Naive B cell (primary cell): ENCODE results near the gene NLRP5. TPM values are rescaled to one million over a fixed set of nuclear protein-coding genes. Genes with fewer than 3 reads are reported as not detected.
"Not testable (repeated sequence)": the region's sequence is repeated elsewhere in the genome, so short reads cannot be mapped to it uniquely, and the experiment has no call there.

Experiments
- ATAC-seq, 2 donors: fragments of 150-1000 bp; cut with Tn5 transposase; 2 replicates each; pipeline ENCODE4 v1.10.0; 2021; ENCODE audit warnings: low read depth in 2 of 2, mild to moderate bottlenecking in 2 of 2, moderate library complexity in 2 of 2
- DNase-seq: peaks from one replicate; pipeline ENCODE4 v3.0.0; 2022
- H3K27ac Mint-ChIP-seq, 6 donors: one replicate each; pipeline ENCODE4 v1.8.0; 2020 to 2022; ENCODE audit warnings: mild to moderate bottlenecking in 6 of 6, mixed read lengths in 6 of 6, moderate library complexity in 5 of 6, inconsistent platforms in 2 of 6
- H3K27me3 Mint-ChIP-seq, 3 donors: one replicate each; pipeline ENCODE4 v1.8.0; 2021 to 2022; ENCODE audit warnings: mixed read lengths in 3 of 3, mild to moderate bottlenecking in 1 of 3
- H3K36me3 Mint-ChIP-seq, 2 donors: one replicate each; pipeline ENCODE4 v1.8.0; 2020 to 2022; ENCODE audit warnings: mixed read lengths in 2 of 2, inconsistent platforms in 1 of 2, mild to moderate bottlenecking in 1 of 2
- H3K4me1 Mint-ChIP-seq, 3 donors: one replicate each; pipeline ENCODE4 v1.8.0; 2020 to 2022; ENCODE audit warnings: mixed read lengths in 3 of 3, inconsistent platforms in 1 of 3, mild to moderate bottlenecking in 1 of 3, moderate library complexity in 1 of 3
- H3K4me3 Mint-ChIP-seq, 8 donors: one replicate each; pipeline ENCODE4 v1.8.0; 2020 to 2022; ENCODE audit warnings: mild to moderate bottlenecking in 8 of 8, mixed read lengths in 8 of 8, moderate library complexity in 8 of 8, inconsistent platforms in 2 of 8
- H3K9me3 Mint-ChIP-seq, 7 donors: one replicate each; pipeline ENCODE4 v1.8.0; 2020 to 2022; ENCODE audit warnings: mixed read lengths in 7 of 7, mild to moderate bottlenecking in 5 of 7, inconsistent platforms in 2 of 7, moderate library complexity in 1 of 7
- polyA plus RNA-seq, 6 donors: library from polyadenylated mRNA; unstranded; fragments of 300-500 nt; fragmentation: Illumina TruSeq; gene quantifications; one replicate each; pipeline ENCODE4 v1.2.3, GENCODE V29; 2021; ENCODE audit warnings: low read depth in 6 of 6

Gene NLRP5
- not detected for polyA plus RNA-seq

DNA sequence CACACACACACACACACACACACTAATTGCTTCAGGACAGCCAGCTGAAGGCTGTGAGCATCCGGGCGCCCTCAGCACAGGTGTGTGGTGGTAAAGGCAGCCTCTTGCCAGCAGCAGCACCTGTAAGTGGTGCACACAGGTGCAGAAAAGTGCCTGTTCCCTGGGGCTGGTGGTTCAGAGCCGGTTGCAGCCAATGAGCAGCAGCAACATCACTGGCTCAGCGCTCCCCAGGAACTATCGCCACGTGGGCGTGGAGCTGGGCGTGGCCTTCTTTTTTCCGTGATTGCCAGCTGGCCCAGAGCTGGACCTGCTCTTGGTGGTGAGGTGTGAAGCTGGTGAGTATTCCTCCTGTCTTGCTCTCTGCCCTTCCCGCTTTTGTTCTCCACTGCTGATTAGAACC is at the start of gene NLRP5:
Gene NLRP5, plus strand, starts transcription at position 289 of the 400 bp plus-strand sequence.
- peaks cover 0 to 9% (median 4%) of the 10 kb centered on the region in 7 donors for H3K9me3 Mint-ChIP-seq
- H3K27ac Mint-ChIP-seq: no peak within 1 kb of the TSS

DNA sequence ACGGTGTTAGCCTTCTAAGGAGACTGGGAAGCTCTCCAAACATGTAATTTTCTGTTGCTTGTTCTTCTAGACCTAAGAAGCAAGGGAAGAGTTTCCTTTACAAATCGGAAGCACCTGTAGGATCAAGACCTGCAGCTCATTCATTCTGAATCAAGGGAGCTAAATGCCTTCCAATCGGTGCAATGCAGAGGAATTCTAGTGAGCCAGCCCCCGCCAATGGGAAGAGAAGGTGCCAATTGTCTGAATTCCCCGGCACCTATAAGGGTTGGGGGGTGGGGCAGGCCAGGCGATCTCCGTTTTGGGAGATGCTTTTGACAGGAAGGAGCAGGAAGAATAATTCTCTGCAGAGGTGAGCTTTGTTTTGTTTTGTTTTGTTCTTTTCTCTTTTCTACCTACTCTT is 47.4 kb upstream of the NLRP5 start:
- no peak for DNase-seq
- Mint-ChIP-seq H3K4me1 (no peaks in the 10 kb centered on the region), H3K9me3 (peaks cover 5 to 15% (median 11%) of the 10 kb centered on the region in 7 donors), H3K4me3 (no peak overlapping the region), H3K27ac (no peak overlapping the region), H3K36me3 (peaks cover 0 to 7% of the 10 kb centered on the region in 2 donors), H3K27me3 (peaks cover 0 to 10% (median 0%) of the 10 kb centered on the region in 3 donors)
- ATAC-seq: no peak

More for the DNA sequence above, at the start of gene NLRP5:
- H3K4me1 Mint-ChIP-seq: no peaks in the 10 kb centered on the region
- no peaks in the 10 kb centered on the region for H3K36me3 Mint-ChIP-seq
- DNase-seq: no peak
- H3K4me3 Mint-ChIP-seq: no peak within 1 kb of the TSS
- H3K27me3 Mint-ChIP-seq: peaks cover 0 to 4% (median 0%) of the 10 kb centered on the region in 3 donors
- no peak for ATAC-seq

DNA sequence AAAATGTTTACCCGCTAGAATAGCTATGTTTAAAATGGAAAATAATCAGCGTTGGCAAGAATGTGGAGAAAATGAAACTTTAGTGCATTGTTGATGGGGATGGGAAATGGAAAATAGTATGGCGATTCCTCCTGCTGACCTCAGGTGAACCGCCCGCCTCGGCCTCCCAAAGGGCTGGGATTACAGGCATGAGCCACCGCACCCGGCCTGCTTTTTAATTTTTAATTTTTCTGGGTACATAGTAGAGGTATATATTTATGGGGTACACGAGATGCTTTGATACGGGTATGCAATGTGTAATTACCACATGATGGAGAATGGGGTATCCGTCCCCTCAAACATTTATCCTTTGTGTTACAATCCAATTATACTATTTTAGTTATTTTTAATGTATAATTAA is 46.3 kb upstream of the NLRP5 start:
- Mint-ChIP-seq H3K27ac (no peak overlapping the region), H3K36me3 (peaks cover 0 to 7% of the 10 kb centered on the region in 2 donors), H3K27me3 (peaks cover 0 to 10% (median 0%) of the 10 kb centered on the region in 3 donors), H3K9me3 (peaks cover 4 to 15% (median 10%) of the 10 kb centered on the region in 7 donors), H3K4me3 (peak overlapping the region in 1 of 8 donors; percentile 43), H3K4me1 (no peaks in the 10 kb centered on the region)
- ATAC-seq (no peak), DNase-seq (no peak)

DNA sequence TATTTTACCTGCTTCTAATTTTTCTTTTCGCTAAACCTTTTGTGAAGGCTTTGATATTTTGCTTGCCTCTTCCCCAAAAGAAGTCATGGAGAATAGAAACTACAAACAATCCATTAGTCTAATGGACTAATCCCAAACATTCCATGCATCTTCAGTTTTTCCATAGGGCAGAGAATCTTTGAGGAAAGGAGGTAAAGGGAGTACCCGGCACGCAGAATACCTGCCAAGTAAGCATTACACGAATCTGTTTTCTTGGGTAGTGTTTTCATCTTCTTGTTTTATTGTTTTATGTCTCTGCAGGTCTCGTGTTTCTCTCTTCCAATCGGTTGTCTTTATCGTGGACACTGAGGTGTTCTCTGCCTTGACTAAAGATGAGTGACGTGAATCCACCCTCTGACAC is 39.0 kb upstream of the NLRP5 start, which contains the start of gene NLRP8:
Gene NLRP8, plus strand, starts transcription at position 301 of the 400 bp plus-strand sequence.
- H3K9me3 Mint-ChIP-seq: peaks cover 6 to 26% (median 15%) of the 10 kb centered on the region in 7 donors

DNA sequence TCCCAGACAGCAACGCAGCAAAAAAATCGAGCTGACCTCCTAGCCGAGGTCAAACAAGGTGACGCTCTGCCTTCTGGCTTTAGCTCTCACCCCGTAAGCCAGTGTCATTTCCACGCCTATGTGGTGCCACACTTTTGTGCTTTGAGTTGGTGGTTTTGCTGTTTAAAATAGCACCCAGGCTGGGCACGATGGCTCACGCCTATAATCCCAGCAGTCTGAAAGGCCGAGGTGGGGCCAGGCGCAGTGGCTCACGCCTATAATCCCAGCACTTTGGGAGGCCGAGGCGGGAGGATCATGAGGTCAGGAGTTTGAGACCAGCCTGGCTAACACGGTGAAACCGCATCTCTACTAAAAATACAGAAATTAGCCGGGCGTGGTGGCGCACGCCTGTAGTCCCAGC is 36.0 kb upstream of the NLRP5 start:
- not testable (repeated sequence) for H3K4me3 Mint-ChIP-seq, H3K27ac Mint-ChIP-seq, H3K27me3 Mint-ChIP-seq, H3K36me3 Mint-ChIP-seq, ATAC-seq, DNase-seq, H3K4me1 Mint-ChIP-seq
- H3K9me3 Mint-ChIP-seq: peaks cover 0 to 29% (median 15%) of the 10 kb centered on the region in 7 donors

More for the DNA sequence above, 39.0 kb upstream of the NLRP5 start, which contains the start of gene NLRP8:
- peaks cover 0 to 14% (median 4%) of the 10 kb centered on the region in 3 donors for H3K27me3 Mint-ChIP-seq
- H3K4me1 Mint-ChIP-seq: no peaks in the 10 kb centered on the region
- DNase-seq: no peak
- no peak for ATAC-seq
- H3K27ac Mint-ChIP-seq: no peak within 1 kb of the TSS
- H3K4me3 Mint-ChIP-seq: no peak within 1 kb of the TSS
- H3K36me3 Mint-ChIP-seq: peaks cover 0 to 7% of the 10 kb centered on the region in 2 donors

DNA sequence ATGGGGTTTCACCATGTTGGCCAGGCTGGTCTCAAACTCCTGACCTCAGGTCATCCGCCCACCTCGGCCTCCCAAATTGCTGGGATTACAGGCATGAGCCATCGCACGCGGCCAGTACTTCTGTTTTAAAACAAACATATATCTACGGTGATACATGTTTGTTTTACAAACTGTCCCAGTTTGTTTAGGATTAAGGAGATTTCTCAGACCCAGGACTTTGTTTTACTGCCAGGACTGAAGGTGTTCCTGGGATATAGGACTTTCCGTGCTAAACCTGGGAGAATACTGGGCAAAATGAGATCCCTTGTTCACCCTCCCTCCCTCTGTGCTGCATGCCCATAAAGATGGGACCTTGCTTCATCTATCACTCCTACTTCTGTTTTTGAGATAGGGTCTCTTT is 30.1 kb upstream of the NLRP5 start:
- no peak overlapping the region for H3K4me3 Mint-ChIP-seq
- peaks cover 0 to 5% (median 2%) of the 10 kb centered on the region in 7 donors for H3K9me3 Mint-ChIP-seq
- no peaks in the 10 kb centered on the region for H3K4me1 Mint-ChIP-seq
- ATAC-seq (no peak), DNase-seq (no peak)
- peaks cover 0 to 1% (median 0%) of the 10 kb centered on the region in 3 donors for H3K27me3 Mint-ChIP-seq
- H3K27ac Mint-ChIP-seq: no peak overlapping the region
- H3K36me3 Mint-ChIP-seq: no peaks in the 10 kb centered on the region

DNA sequence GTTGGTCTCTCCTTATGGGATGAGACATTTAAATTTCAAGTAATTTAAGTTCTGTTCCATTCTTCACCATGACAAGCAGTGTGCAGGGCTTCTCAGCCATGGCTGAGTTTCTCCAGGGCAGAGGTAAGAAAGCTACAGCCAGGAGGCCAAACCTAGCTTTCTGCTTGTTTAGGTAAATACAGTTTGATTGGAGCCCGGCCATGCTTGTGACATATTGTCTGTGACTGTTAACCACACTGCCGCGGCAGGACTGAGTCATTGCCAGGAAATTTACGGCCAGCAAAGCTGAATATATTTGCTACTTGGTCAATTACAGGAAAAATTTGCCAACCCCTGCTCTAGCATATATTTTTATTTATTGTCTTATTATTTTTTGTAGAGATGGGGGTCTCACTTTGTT is 28.2 kb upstream of the NLRP5 start:
- DNase-seq (no peak), ATAC-seq (no peak)
- no peak overlapping the region for H3K27ac Mint-ChIP-seq
- H3K27me3 Mint-ChIP-seq: no peaks in the 10 kb centered on the region
- H3K4me3 Mint-ChIP-seq: no peak overlapping the region
- peaks cover 0 to 6% (median 2%) of the 10 kb centered on the region in 7 donors for H3K9me3 Mint-ChIP-seq
- H3K36me3 Mint-ChIP-seq: no peaks in the 10 kb centered on the region
- no peaks in the 10 kb centered on the region for H3K4me1 Mint-ChIP-seq

DNA sequence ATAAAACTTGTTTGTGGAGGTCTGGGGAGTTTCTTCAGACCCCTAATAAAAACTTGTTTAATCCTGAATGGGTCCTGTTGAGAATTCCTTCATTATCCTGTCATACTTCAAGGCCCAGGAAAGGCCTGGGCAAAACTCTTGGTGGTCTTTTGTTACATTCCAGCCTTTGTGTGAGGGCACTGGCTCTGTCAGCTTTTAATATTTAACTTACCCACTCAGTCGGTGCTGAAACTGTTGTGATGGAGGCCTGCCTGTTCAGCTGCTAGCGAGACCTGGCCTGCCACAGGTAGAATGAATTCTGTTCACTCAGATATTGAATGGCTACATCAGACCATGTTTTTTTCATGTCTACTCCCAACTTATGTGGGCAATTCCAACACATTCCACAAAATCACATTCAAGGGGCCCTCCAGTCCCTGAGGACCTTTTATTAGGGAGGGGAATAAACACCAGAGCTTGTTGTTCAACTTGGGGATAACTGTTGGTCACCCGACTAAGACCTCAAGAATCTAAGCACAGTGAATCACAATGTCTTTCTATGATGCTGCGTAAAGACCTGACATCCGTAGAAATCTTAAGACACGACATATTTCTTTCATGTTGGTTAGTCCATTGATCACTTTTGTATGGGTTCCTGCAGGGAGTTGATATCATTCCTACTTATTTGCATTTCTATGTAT is 26.4 kb upstream of the NLRP5 start:
- no peak overlapping the region for H3K4me3 Mint-ChIP-seq
- DNase-seq: no peak
- H3K36me3 Mint-ChIP-seq: no peaks in the 10 kb centered on the region
- H3K27me3 Mint-ChIP-seq: no peaks in the 10 kb centered on the region
- no peaks in the 10 kb centered on the region for H3K4me1 Mint-ChIP-seq
- ATAC-seq: no peak
- no peak overlapping the region for H3K27ac Mint-ChIP-seq
- H3K9me3 Mint-ChIP-seq: peaks cover 0 to 9% (median 0%) of the 10 kb centered on the region in 7 donors

DNA sequence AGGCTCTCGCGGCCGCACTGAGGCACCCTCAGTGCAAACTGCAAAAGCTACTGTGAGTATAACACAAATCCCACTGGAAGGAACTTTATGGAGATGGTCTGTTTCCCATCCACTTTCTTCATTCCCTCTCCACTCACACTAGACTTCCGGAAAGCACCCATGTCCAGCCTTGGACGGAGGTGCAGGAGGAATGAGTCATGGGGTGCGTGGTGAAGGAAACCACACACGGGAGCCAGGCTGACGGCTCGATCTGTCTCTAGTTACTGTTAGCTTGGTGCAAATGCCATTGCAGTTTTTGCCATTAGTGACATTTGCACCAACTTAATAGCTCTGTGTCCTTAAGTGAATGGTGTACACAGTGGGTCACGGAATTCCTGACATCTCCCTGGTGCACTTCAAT is 24.4 kb upstream of the NLRP5 start:
- H3K27me3 Mint-ChIP-seq: no peaks in the 10 kb centered on the region
- ATAC-seq: no peak
- DNase-seq: no peak
- H3K9me3 Mint-ChIP-seq: peaks cover 0 to 9% (median 6%) of the 10 kb centered on the region in 7 donors
- H3K36me3 Mint-ChIP-seq: no peaks in the 10 kb centered on the region
- no peak overlapping the region for H3K4me3 Mint-ChIP-seq
- no peaks in the 10 kb centered on the region for H3K4me1 Mint-ChIP-seq
- H3K27ac Mint-ChIP-seq: no peak overlapping the region

DNA sequence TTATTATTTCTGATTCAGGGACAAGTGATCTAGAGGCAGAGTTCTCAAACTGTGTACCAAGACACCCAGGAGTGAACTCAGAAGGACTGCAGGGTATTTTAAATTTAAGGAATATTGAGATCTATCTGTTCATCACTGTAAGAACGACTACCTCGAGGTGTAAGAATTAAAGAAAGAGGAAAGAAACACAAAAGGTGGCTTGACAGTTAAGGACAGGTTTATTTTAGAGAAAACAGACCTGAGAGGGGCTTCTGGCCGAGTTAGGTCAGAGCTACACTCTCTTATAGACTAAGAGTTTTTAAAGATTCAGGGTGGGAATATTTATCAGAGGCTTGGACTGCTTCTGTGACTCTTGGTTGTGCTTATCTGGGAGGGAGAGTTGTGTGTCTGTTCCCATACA is 12.6 kb upstream of the NLRP5 start:
- Mint-ChIP-seq H3K36me3 (peaks cover 0 to 9% of the 10 kb centered on the region in 2 donors), H3K27me3 (peaks cover 7 to 14% (median 10%) of the 10 kb centered on the region in 3 donors), H3K9me3 (peaks cover 4 to 21% (median 14%) of the 10 kb centered on the region in 7 donors), H3K4me3 (no peak overlapping the region), H3K27ac (no peak overlapping the region), H3K4me1 (no peaks in the 10 kb centered on the region)
- no peak for ATAC-seq
- no peak for DNase-seq

DNA sequence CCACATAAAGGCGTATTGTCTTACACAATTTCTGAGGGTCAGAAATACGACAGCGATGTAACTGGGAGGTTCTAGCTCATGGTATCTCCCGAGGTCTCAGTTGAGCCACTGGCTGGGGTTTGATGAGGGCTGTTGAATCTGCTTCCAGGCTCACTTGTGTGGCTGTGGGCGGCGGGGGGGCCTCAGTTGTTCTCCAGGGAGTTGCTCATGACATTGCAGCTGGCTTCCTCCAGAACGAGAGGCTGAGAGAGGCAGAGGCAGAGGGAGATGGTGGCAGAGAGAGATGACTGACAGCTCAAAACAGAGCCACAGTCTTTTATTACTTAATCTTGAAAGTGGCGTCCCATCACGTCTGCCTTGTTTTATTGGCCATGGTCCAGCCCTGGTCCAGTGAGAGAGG is 6.2 kb upstream of the NLRP5 start:
- Mint-ChIP-seq H3K27me3 (peaks cover 0 to 11% (median 5%) of the 10 kb centered on the region in 3 donors), H3K9me3 (peaks cover 9 to 30% (median 11%) of the 10 kb centered on the region in 7 donors), H3K36me3 (peaks cover 0 to 5% of the 10 kb centered on the region in 2 donors), H3K4me3 (no peak overlapping the region), H3K4me1 (no peaks in the 10 kb centered on the region), H3K27ac (no peak overlapping the region)
- DNase-seq (no peak), ATAC-seq (no peak)

DNA sequence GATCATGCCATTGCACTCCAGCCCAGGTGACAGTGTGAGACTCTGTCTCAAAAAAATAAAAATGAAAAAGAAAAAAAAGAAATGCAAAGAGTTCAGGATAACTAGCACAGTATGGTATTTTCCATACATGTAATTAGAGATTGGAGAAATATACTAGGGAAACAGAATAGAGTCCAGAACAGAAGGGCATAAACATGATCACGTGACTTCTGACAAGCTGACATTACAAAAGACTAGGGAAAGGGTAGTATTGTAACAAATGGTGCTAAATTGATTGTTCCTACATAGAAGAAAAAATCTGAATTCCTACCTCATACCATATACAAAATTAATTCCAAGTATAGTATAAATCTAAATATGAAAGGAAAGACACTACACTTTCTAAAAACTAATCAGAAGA is 1.3 kb upstream of the NLRP5 start:
- H3K4me1 Mint-ChIP-seq: no peaks in the 10 kb centered on the region
- no peak overlapping the region for H3K4me3 Mint-ChIP-seq
- peaks cover 0 to 7% (median 5%) of the 10 kb centered on the region in 3 donors for H3K27me3 Mint-ChIP-seq
- H3K9me3 Mint-ChIP-seq: peaks cover 0 to 14% (median 5%) of the 10 kb centered on the region in 7 donors
- no peaks in the 10 kb centered on the region for H3K36me3 Mint-ChIP-seq
- DNase-seq (no peak), ATAC-seq (no peak)
- no peak overlapping the region for H3K27ac Mint-ChIP-seq

DNA sequence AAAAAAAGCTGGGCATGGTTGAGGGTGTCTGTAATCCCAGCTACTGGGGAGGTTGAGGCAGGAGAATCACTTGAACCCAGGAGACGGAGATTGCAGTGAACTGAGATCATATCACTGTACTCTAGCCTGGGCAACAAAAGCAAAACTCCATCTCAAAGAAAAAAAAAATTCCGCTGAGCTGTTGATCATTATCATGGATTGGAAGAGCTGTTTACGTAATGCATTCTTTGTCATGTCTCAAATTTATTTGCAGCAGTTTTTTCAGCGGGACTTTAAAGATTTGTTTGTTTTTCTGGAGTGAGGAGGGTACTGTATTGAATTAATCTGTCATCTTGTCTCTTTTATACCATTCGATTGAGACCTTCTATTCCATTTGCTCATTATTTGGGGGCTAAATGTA is 4.3 kb downstream of the NLRP5 start:
- no peaks in the 10 kb centered on the region for H3K4me1 Mint-ChIP-seq
- no peak for DNase-seq
- peaks cover 0 to 19% (median 14%) of the 10 kb centered on the region in 7 donors for H3K9me3 Mint-ChIP-seq
- H3K27me3 Mint-ChIP-seq: peaks cover 4 to 7% (median 5%) of the 10 kb centered on the region in 3 donors
- no peak overlapping the region for H3K27ac Mint-ChIP-seq
- no peak overlapping the region for H3K4me3 Mint-ChIP-seq
- H3K36me3 Mint-ChIP-seq: no peaks in the 10 kb centered on the region
- no peak for ATAC-seq

DNA sequence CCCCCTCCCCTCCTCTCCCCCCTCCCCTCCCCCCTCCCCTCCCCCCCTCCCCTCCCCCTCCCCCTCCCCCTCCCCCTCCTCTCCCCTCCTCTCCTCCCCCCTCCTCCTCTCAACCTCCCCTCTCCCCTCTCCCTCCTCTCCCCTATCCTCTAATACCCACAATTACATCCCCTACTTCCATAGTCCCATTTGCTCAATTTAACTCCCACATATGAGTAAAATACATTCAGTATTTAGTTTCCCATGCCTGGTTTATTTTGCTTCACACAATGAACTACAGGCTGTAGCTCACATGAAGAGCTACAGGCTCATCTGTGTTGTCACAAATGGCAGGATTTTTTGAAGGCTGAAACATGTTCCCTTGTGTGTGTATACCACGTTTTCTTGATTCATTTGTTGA is 6.9 kb downstream of the NLRP5 start:
- peaks cover 0 to 11% (median 7%) of the 10 kb centered on the region in 3 donors for H3K27me3 Mint-ChIP-seq
- DNase-seq (no peak), ATAC-seq (no peak)
- H3K9me3 Mint-ChIP-seq: peaks cover 7 to 29% (median 15%) of the 10 kb centered on the region in 7 donors
- peaks cover 0 to 7% of the 10 kb centered on the region in 2 donors for H3K36me3 Mint-ChIP-seq
- no peak overlapping the region for H3K4me3 Mint-ChIP-seq
- H3K4me1 Mint-ChIP-seq: peaks cover 0 to 4% (median 0%) of the 10 kb centered on the region in 3 donors
- H3K27ac Mint-ChIP-seq: peak overlapping the region in 1 of 6 donors; percentile 78
